NB4 (cell line): ENCODE data around the gene IPO8.
A peak's percentile ranks its signal among the peaks of the same experiment; 100 is the strongest.

Experiments
- DNase-seq: peaks from one replicate; pipeline ENCODE4 v3.0.0; 2010; ENCODE audit warnings: low read depth
- H3K4me3 ChIP-seq: one replicate; pipeline ENCODE4 v1.5.1; 2011; ENCODE audit warnings: mild to moderate bottlenecking, low read depth, low read length, moderate library complexity
- CTCF ChIP-seq: IDR thresholded peaks from one replicate; pipeline ENCODE4 v1.5.1; 2012; ENCODE audit warnings: low read depth, low read length
- MYC ChIP-seq: IDR thresholded peaks from 2 replicates; pipeline ENCODE4 v1.6.1; 2011; ENCODE audit warnings: low read depth, low read length
- POLR2A ChIP-seq: IDR thresholded peaks from 2 replicates; pipeline ENCODE4 v1.6.1; 2011; ENCODE audit warnings: mild to moderate bottlenecking; ENCODE audit not compliant: insufficient read length; ENCODE audit errors: extremely low read depth
- TF ChIP-seq, protein P1 (sequence below): IDR thresholded peaks from 2 replicates; pipeline ENCODE4 v1.6.1; 2011; ENCODE audit warnings: low read depth, low read length

Gene IPO8

GRCh38 chr12:30696486-30696885 lies 817 bp upstream of the IPO8 start:
- no peak for DNase-seq
- peak overlapping the region; percentile 73 for H3K4me3 ChIP-seq
- no peak for TF ChIP-seq MYC
- no peak for TF ChIP-seq POLR2A
- TF ChIP-seq, protein P1, sequence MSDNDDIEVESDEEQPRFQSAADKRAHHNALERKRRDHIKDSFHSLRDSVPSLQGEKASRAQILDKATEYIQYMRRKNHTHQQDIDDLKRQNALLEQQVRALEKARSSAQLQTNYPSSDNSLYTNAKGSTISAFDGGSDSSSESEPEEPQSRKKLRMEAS, result no peak
- TF ChIP-seq CTCF, result no peak

- TF ChIP-seq CTCF (no peak), POLR2A (no peak), MYC (no peak)
- TF ChIP-seq, protein P1, result no peak
- no peak for DNase-seq
- peak overlapping the region; percentile 73 for H3K4me3 ChIP-seq
Measured at GRCh38 chr12:30696103-30696408, 387 bp upstream of the IPO8 start.

DNA sequence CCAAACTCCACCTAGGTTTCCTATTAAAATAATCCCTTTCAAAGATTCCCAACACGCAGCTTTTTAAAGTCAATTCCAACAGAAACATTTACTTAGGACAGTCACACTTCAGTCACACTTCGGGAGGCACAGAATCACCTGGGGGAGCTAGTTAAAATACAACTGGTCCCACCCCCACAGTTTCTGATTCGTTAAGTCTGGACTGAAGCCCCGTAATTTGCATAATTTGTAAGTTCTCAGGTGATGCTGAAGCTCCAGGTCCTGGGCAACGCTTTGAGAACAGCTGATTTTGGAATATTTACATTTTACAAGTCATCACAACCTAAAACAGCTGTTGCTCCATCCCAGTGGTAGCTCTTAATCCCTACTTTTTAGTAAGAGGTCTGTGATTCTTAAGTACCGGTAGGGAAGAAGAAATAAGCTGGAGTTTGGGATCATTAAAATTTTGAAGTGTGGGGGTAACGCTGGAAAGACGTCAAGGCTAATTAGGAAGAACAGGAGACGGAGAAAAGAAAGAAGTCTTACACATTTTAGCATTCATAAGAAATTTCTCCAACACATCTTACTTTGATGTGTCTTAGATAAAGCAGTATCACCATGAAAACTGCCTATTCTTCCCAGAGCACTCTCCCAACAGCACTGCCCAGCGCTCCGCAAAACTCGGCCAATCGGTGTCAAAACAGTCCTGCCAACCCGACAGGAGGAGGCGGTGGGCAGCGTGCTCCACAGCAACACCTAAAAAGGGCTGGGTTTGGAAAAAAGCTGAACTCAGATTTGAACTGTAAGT lies 1.1 kb downstream of the IPO8 start:
- peak; percentile 60 for DNase-seq
- peak overlapping the region; percentile 92 for H3K4me3 ChIP-seq
- TF ChIP-seq, protein P1, result peak; percentile 37; the same call in 1 of the 2 replicates
- TF ChIP-seq MYC, result no peak

GRCh38 chr12:30692470-30692869 lies 3.2 kb downstream of the IPO8 start:
- TF ChIP-seq, protein P1, result no peak
- H3K4me3 ChIP-seq, result no peak overlapping the region
- DNase-seq, result no peak

- DNase-seq, result peak; percentile 22
- TF ChIP-seq, protein P1, result no peak
- H3K4me3 ChIP-seq, result no peak overlapping the region
Measured at GRCh38 chr12:30691122-30691879, 4.4 kb downstream of the IPO8 start.

GRCh38 chr12:30687265-30687986 lies 8.2 kb downstream of the IPO8 start:
- H3K4me3 ChIP-seq, result no peak overlapping the region
- no peak for DNase-seq
- TF ChIP-seq MYC (no peak), CTCF (no peak), POLR2A (no peak)
- TF ChIP-seq, protein P1, result no peak

- TF ChIP-seq, protein P1, result no peak
- TF ChIP-seq CTCF (no peak), POLR2A (no peak), MYC (no peak)
- DNase-seq, result no peak
- H3K4me3 ChIP-seq, result no peak overlapping the region
Measured at GRCh38 chr12:30679241-30679640, 16.4 kb downstream of the IPO8 start.
